ENCODE data around the gene KRTAP10-1.

The KRTAP10-1 gene

DNA sequence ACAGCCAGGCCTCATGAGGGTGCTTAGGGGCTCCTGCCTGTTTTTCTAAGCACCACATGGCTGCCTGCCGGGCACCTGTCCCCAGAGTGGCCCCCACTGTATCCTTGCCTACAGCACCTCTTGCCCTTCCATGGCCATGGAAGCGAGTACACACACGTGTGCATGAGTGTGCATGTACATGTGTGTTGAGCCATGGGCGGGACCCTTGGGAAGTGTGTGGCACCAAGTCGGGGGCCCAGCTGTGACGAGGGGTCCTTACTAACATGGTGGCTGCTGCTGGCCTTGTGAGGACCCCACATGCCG is 25.8 kb downstream of the KRTAP10-1 start:
- no peak for DNase-seq (ENCODE audit: low read depth, low spot score)
- Histone ChIP-seq H3K27ac (no peak overlapping the region), H3K36me3 (ENCODE audit: insufficient read depth, low read length) (no peaks in the 10 kb centered on the region), H3K9me3 (ENCODE audit: low read depth, low read length) (no peaks in the 10 kb centered on the region), H3K9ac (ENCODE audit: insufficient read length) (no peak overlapping the region), H3K4me3 (no peak overlapping the region)
- TF ChIP-seq POLR2AphosphoS5 (IDR thresholded peaks at IDR 0.05; ENCODE audit: borderline replicate concordance, low read depth, low read length) (no peak), EZH2 (IDR thresholded peaks at IDR 0.05) (no peak), FOXP2 (optimal IDR thresholded peaks at IDR 0.05; ENCODE audit: control extremely low read depth, extremely low read length, insufficient read depth) (no peak)

GRCh38 chr21:44513389-44514217 is 26.4 kb downstream of the KRTAP10-1 start:
- Histone ChIP-seq H3K36me3 (ENCODE audit: insufficient read depth, low read length) (no peaks in the 10 kb centered on the region), H3K9me3 (ENCODE audit: low read depth, low read length) (no peaks in the 10 kb centered on the region), H3K9ac (ENCODE audit: insufficient read length) (no peak overlapping the region), H3K4me3 (no peak overlapping the region), H3K27ac (no peak overlapping the region)
- no peak for DNase-seq (ENCODE audit: low read depth, low spot score)
- TF ChIP-seq FOXP2 (optimal IDR thresholded peaks at IDR 0.05; ENCODE audit: control extremely low read depth, extremely low read length, insufficient read depth), result no peak
- TF ChIP-seq EZH2 (IDR thresholded peaks at IDR 0.05), result no peak
- TF ChIP-seq POLR2AphosphoS5 (IDR thresholded peaks at IDR 0.05; ENCODE audit: borderline replicate concordance, low read depth, low read length), result no peak

- Histone ChIP-seq H3K4me3 (no peak overlapping the region), H3K9me3 (ENCODE audit: low read depth, low read length) (no peaks in the 10 kb centered on the region), H3K27ac (no peak overlapping the region), H3K36me3 (ENCODE audit: insufficient read depth, low read length) (no peaks in the 10 kb centered on the region), H3K9ac (ENCODE audit: insufficient read length) (no peak overlapping the region)
- DNase-seq (ENCODE audit: low read depth, low spot score), result no peak
- TF ChIP-seq POLR2AphosphoS5 (IDR thresholded peaks at IDR 0.05; ENCODE audit: borderline replicate concordance, low read depth, low read length) (no peak), EZH2 (IDR thresholded peaks at IDR 0.05) (no peak), FOXP2 (optimal IDR thresholded peaks at IDR 0.05; ENCODE audit: control extremely low read depth, extremely low read length, insufficient read depth) (no peak)
Measured at GRCh38 chr21:44512496-44513388, 27.3 kb downstream of the KRTAP10-1 start.

- H3K9ac ChIP-seq (ENCODE audit: insufficient read length), result no peak overlapping the region
- DNase-seq (ENCODE audit: low read depth, low spot score), result no peak
- no peaks in the 10 kb centered on the region for H3K9me3 ChIP-seq (ENCODE audit: low read depth, low read length)
- H3K27ac ChIP-seq, result no peak overlapping the region
- no peak for TF ChIP-seq FOXP2 (optimal IDR thresholded peaks at IDR 0.05; ENCODE audit: control extremely low read depth, extremely low read length, insufficient read depth)
- TF ChIP-seq EZH2 (IDR thresholded peaks at IDR 0.05), result no peak
- no peak for TF ChIP-seq POLR2AphosphoS5 (IDR thresholded peaks at IDR 0.05; ENCODE audit: borderline replicate concordance, low read depth, low read length)
- H3K36me3 ChIP-seq (ENCODE audit: insufficient read depth, low read length), result no peaks in the 10 kb centered on the region
- no peak overlapping the region for H3K4me3 ChIP-seq
Measured at GRCh38 chr21:44511938-44512275, 28.1 kb downstream of the KRTAP10-1 start.

DNA sequence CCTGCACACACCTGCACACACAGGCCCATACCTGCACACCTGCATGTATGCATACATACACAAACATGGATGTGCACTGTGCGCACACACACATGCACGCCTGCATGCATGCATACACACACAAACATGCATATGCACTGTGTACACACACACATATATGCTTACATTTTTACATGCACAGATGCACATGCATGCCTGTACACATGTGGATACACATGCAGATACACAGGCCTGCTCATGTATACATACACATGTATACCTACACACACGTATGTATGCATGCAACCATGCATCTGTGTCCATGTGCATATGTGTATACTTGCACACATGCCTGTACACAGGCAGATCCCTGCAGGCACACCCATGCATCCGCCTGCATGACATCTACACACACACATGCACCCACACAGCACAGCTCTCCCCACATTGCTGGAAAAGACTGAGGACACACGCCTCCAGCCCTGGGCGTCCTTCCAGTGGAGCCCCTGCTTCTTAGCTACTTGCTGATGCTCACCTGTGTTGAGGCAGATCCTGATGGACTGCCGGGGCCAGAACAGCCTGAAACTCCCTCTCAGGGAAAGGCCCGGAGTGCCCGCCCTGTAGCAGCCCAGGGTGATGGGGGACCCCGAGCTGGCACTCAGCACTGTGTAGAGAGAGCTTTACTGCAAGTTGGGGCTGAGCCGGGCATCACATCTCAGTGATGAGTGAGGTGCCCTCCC is 28.6 kb downstream of the KRTAP10-1 start:
- no peak overlapping the region for H3K9ac ChIP-seq (ENCODE audit: insufficient read length)
- H3K4me3 ChIP-seq, result no peak overlapping the region
- no peak overlapping the region for H3K27ac ChIP-seq
- DNase-seq (ENCODE audit: low read depth, low spot score), result no peak
- H3K36me3 ChIP-seq (ENCODE audit: insufficient read depth, low read length), result no peaks in the 10 kb centered on the region
- TF ChIP-seq FOXP2 (optimal IDR thresholded peaks at IDR 0.05; ENCODE audit: control extremely low read depth, extremely low read length, insufficient read depth) (no peak), POLR2AphosphoS5 (IDR thresholded peaks at IDR 0.05; ENCODE audit: borderline replicate concordance, low read depth, low read length) (no peak), EZH2 (IDR thresholded peaks at IDR 0.05) (no peak)
- H3K9me3 ChIP-seq (ENCODE audit: low read depth, low read length), result no peaks in the 10 kb centered on the region

GRCh38 chr21:44510508-44511218 is 29.3 kb downstream of the KRTAP10-1 start:
- H3K9me3 ChIP-seq (ENCODE audit: low read depth, low read length), result no peaks in the 10 kb centered on the region
- no peak overlapping the region for H3K27ac ChIP-seq
- TF ChIP-seq POLR2AphosphoS5 (IDR thresholded peaks at IDR 0.05; ENCODE audit: borderline replicate concordance, low read depth, low read length) (no peak), FOXP2 (optimal IDR thresholded peaks at IDR 0.05; ENCODE audit: control extremely low read depth, extremely low read length, insufficient read depth) (no peak), EZH2 (IDR thresholded peaks at IDR 0.05) (no peak)
- H3K36me3 ChIP-seq (ENCODE audit: insufficient read depth, low read length), result no peaks in the 10 kb centered on the region
- H3K4me3 ChIP-seq, result no peak overlapping the region
- no peak for DNase-seq (ENCODE audit: low read depth, low spot score)
- H3K9ac ChIP-seq (ENCODE audit: insufficient read length), result no peak overlapping the region

GRCh38 chr21:44510109-44510507 is 29.9 kb downstream of the KRTAP10-1 start:
- no peak for DNase-seq (ENCODE audit: low read depth, low spot score)
- no peak for TF ChIP-seq POLR2AphosphoS5 (IDR thresholded peaks at IDR 0.05; ENCODE audit: borderline replicate concordance, low read depth, low read length)
- TF ChIP-seq FOXP2 (optimal IDR thresholded peaks at IDR 0.05; ENCODE audit: control extremely low read depth, extremely low read length, insufficient read depth), result no peak
- TF ChIP-seq EZH2 (IDR thresholded peaks at IDR 0.05), result no peak
- Histone ChIP-seq H3K9ac (ENCODE audit: insufficient read length) (no peak overlapping the region), H3K27ac (no peak overlapping the region), H3K4me3 (no peak overlapping the region), H3K36me3 (ENCODE audit: insufficient read depth, low read length) (no peaks in the 10 kb centered on the region), H3K9me3 (ENCODE audit: low read depth, low read length) (no peaks in the 10 kb centered on the region)
